ENCODE data around the gene MFRP.
"Not testable (repeated sequence)": the region's sequence is repeated elsewhere in the genome, so short reads cannot be mapped to it uniquely, and the experiment has no call there.

The MFRP gene

DNA sequence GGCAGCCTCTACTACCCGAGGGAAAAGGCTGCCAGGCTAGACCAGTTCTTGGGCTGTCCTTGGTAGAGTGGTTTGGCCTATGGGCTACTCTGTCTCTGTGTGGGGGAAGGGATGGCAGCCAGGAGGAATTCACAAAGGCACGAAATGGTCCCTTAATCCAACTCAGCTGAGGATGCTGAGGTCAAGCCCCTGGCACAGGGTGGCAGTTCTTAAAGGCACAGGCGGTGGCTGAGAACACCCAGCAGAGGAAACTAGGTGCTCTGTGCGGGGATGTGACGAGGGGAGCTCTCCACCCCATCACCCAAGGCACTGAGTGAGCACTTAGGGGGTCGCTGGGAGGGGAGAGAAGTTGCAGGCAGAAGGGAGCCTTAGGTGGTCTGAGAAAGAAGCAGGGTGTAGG, at the start of gene MFRP:
Gene MFRP (minus strand): TSS at position 101 of the 400 bp plus-strand sequence. CDS start 192 bp downstream, outside the sequence.
- TF ChIP-seq, protein P1, sequence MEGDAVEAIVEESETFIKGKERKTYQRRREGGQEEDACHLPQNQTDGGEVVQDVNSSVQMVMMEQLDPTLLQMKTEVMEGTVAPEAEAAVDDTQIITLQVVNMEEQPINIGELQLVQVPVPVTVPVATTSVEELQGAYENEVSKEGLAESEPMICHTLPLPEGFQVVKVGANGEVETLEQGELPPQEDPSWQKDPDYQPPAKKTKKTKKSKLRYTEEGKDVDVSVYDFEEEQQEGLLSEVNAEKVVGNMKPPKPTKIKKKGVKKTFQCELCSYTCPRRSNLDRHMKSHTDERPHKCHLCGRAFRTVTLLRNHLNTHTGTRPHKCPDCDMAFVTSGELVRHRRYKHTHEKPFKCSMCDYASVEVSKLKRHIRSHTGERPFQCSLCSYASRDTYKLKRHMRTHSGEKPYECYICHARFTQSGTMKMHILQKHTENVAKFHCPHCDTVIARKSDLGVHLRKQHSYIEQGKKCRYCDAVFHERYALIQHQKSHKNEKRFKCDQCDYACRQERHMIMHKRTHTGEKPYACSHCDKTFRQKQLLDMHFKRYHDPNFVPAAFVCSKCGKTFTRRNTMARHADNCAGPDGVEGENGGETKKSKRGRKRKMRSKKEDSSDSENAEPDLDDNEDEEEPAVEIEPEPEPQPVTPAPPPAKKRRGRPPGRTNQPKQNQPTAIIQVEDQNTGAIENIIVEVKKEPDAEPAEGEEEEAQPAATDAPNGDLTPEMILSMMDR (IDR thresholded peaks at IDR 0.05), result no peak
- no peak for TF ChIP-seq ZFX (IDR thresholded peaks at IDR 0.05; ENCODE audit: borderline replicate concordance)
- no peak within 1 kb of the TSS for H3K27ac ChIP-seq

- TF ChIP-seq, protein P1 (IDR thresholded peaks at IDR 0.05), result no peak
- no peak for TF ChIP-seq ZFX (IDR thresholded peaks at IDR 0.05; ENCODE audit: borderline replicate concordance)
- H3K27ac ChIP-seq, result no peak overlapping the region
Measured at GRCh38 chr11:119391275-119391674, 44.8 kb upstream of the MFRP start.

- no peak for TF ChIP-seq ZFX (IDR thresholded peaks at IDR 0.05; ENCODE audit: borderline replicate concordance)
- TF ChIP-seq, protein P1 (IDR thresholded peaks at IDR 0.05), result peak; percentile 71
- no peak overlapping the region for H3K27ac ChIP-seq
Measured at GRCh38 chr11:119389611-119390254, 43.2 kb upstream of the MFRP start.

DNA sequence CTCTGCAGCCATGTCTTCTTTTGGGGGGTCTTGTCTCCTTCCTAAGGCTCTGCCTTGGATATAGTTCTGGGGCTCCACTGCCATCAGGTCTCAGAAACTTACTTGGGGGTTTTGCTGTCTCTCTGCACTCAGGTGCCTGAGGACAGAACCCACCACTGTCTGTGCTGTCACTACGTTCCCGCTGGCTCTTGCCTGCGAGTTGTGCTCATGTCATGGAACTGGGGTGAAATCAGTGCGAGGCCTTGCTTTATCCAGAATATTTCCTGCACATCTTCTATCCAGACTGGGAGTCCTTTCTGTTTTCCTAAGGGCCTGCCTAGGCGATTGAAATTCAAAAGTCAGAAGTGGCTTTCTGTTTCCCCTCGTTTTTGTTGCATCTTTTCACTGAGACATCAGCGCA, 41.6 kb upstream of the MFRP start:
- TF ChIP-seq, protein P1 (IDR thresholded peaks at IDR 0.05), result no peak
- TF ChIP-seq ZFX (IDR thresholded peaks at IDR 0.05; ENCODE audit: borderline replicate concordance), result no peak
- H3K27ac ChIP-seq, result no peak overlapping the region

DNA sequence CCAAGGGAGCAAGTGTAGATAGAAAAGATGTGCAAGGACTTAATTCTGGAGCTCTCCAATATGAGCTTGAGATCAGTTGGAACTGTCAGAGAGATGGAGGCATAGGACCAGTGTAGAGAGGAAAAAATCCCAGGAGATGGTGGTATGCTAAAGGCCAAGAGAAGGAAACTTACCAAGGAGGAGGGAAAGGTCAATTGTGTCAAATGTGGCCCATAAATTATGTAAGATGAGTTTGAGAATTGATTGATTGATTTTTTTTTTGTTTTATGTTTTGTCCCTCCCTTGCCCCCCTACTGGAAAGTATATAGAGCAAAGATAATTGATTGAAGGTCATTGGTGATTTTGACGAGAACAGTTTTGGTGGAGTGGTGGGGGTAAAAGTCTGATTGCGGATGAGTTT, 37.8 kb upstream of the MFRP start:
- TF ChIP-seq ZFX (IDR thresholded peaks at IDR 0.05; ENCODE audit: borderline replicate concordance), result no peak
- TF ChIP-seq, protein P1 (IDR thresholded peaks at IDR 0.05), result no peak
- no peak overlapping the region for H3K27ac ChIP-seq

- not testable (repeated sequence) for H3K27ac ChIP-seq
Measured at GRCh38 chr11:119382513-119382912, 36.0 kb upstream of the MFRP start.

DNA sequence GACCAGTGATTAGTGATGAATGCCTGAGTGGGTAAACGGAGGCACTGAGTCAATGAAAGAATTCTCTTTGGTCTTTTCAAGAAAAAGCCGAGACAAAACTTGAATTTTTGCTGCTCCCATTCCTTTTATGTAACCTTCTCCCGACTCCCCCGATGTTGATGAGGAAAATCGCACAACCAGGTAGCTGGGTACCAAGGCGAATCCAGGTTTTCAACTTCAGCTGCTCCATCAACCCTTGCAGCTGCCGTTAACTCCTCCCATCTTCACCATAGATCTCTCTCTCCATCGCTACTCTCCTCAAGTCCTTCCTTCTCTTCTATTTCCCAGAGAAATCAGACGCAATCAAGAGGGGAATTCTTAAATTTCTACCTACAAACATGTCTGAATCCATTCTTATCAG, 35.6 kb upstream of the MFRP start:
- no peak overlapping the region for H3K27ac ChIP-seq
- TF ChIP-seq ZFX (IDR thresholded peaks at IDR 0.05; ENCODE audit: borderline replicate concordance), result no peak
- TF ChIP-seq, protein P1 (IDR thresholded peaks at IDR 0.05), result no peak

All from 22Rv1 (cell line).